GM12878 (cell line): ENCODE measurements around the gene ABHD17A. TPM values are rescaled to one million over a fixed set of nuclear protein-coding genes. Genes with fewer than 3 reads are reported as not detected.

ENCODE experiments used
- ATAC-seq: fragments of 200-7000 bp; cut with Tn5 transposase; 3 replicates; pipeline ENCODE4 v1.9.1; 2020; ENCODE audit warnings: mild to moderate bottlenecking, moderate library complexity
- BruUV-seq: library from RNA; stranded (reverse); fragments of 400-500 nt; replicated peaks from 2 replicates; lab custom pipeline; 2021; lab: Mats Ljungman, UMichigan
- CTCF ChIA-PET: fragments of 300-600 bp; sonication (Branson Sonifier 250); formaldehyde crosslinking; extraction: SDS; loops from one replicate; lab custom pipeline; 2021; ENCODE audit warnings: inconsistent platforms; lab: Yijun Ruan, JAX
- POLR2A ChIA-PET: fragments of 350-600 bp; formaldehyde crosslinking; extraction: SDS; loops from one replicate; lab custom pipeline; 2021; ENCODE audit warnings: inconsistent platforms; lab: Charles Lee
- RAD21 ChIA-PET: fragments of 300-600 bp; sonication (Branson Sonifier 250); formaldehyde crosslinking; loops from one replicate; lab custom pipeline; 2023; ENCODE audit warnings: antibody characterized with exemption; ENCODE audit not compliant: unreplicated experiment; lab: Charles Lee
- SMC1A ChIA-PET: fragments of 300-600 bp; sonication (Branson Sonifier 250); formaldehyde crosslinking; loops from one replicate; lab custom pipeline; 2023; ENCODE audit not compliant: unreplicated experiment, uncharacterized antibody; lab: Charles Lee
- DNase-seq: peaks from one replicate; pipeline ENCODE4 v3.0.0-alpha.2; 2011; ENCODE audit warnings: low read depth, low spot score
- FAIRE-seq: peaks from 3 replicates; lab custom pipeline; 2011; peaks lifted over from hg19 to GRCh38; lab: Jason Lieb, UNC
- H2AFZ ChIP-seq: 2 replicates; pipeline ENCODE4 v1.6.0; 2011; ENCODE audit warnings: low read depth, low read length, control low read depth; ENCODE audit not compliant: control insufficient read depth
- H3K27ac ChIP-seq: 2 replicates; pipeline ENCODE4 v1.5.1; 2011; ENCODE audit warnings: control low read depth; ENCODE audit not compliant: control insufficient read depth, insufficient read depth
- H3K27me3 ChIP-seq, 2 experiments: replicated peaks in 1 of 2; 2 replicates each; pipeline versions ENCODE4 v1.6.0 to v1.6.1; 2011; ENCODE audit warnings: low read length in 1 of 2; ENCODE audit not compliant: control insufficient read depth in 2 of 2, insufficient read depth in 2 of 2
- H3K36me3 ChIP-seq, 2 experiments: 2 replicates each; pipeline ENCODE4 v1.5.1; 2011; ENCODE audit warnings: low read length in 1 of 2; ENCODE audit not compliant: control insufficient read depth in 2 of 2, insufficient read depth in 2 of 2
- H3K4me1 ChIP-seq: 2 replicates; pipeline ENCODE4 v1.6.1; 2011; ENCODE audit warnings: mild to moderate bottlenecking, low read length, moderate library complexity, mixed read lengths; ENCODE audit not compliant: control insufficient read depth, insufficient read depth
- H3K4me2 ChIP-seq: 2 replicates; pipeline ENCODE4 v1.6.0; 2011; ENCODE audit warnings: control low read depth; ENCODE audit not compliant: control insufficient read depth, insufficient read depth
- H3K4me3 ChIP-seq: fragments of 200-600 bp; sonication (generic); 2 replicates; pipeline ENCODE4 v1.5.1; 2016
- H3K79me2 ChIP-seq: 2 replicates; pipeline ENCODE4 v1.6.0; 2011; ENCODE audit warnings: low read length; ENCODE audit not compliant: control insufficient read depth, insufficient read depth
- H3K9ac ChIP-seq: 2 replicates; pipeline ENCODE4 v1.8.0; 2011; ENCODE audit warnings: low read length, control low read depth, mixed read lengths; ENCODE audit not compliant: control insufficient read depth, insufficient read depth
- H3K9me3 ChIP-seq: replicated peaks from 3 replicates; pipeline ENCODE4 v1.5.1; 2011; ENCODE audit warnings: mild to moderate bottlenecking, low read length; ENCODE audit not compliant: control insufficient read depth, insufficient read depth
- H4K20me1 ChIP-seq: 2 replicates; pipeline ENCODE4 v1.6.0; 2011; ENCODE audit not compliant: control insufficient read depth, insufficient read depth
- DPF2 ChIP-seq: fragments of 450-650 bp; IDR thresholded peaks from 2 replicates; pipeline ENCODE4 v1.6.1; 2017; ENCODE audit warnings: mild to moderate bottlenecking
- KAT2A ChIP-seq: conservative IDR thresholded peaks from 2 replicates; pipeline ENCODE4 v1.6.1; 2011; ENCODE audit warnings: low read depth, low read length; ENCODE audit not compliant: control insufficient read depth
- PML ChIP-seq: IDR thresholded peaks from 2 replicates; pipeline ENCODE4 v1.6.1; 2012; ENCODE audit warnings: low read length, inconsistent platforms
- POLR2AphosphoS5 ChIP-seq: IDR thresholded peaks from 2 replicates; pipeline ENCODE4 v1.6.1; 2011; ENCODE audit warnings: mild to moderate bottlenecking, low read length, inconsistent platforms
- TARDBP ChIP-seq: IDR thresholded peaks from 2 replicates; pipeline ENCODE4 v1.6.1; 2016; ENCODE audit warnings: borderline replicate concordance
- ZNF207 ChIP-seq: fragments of 450-650 bp; IDR thresholded peaks from 2 replicates; pipeline ENCODE4 v1.6.1; 2014; ENCODE audit warnings: antibody characterized with exemption, mild to moderate bottlenecking, borderline replicate concordance
- WGBS: methylation state at CpG from one replicate; pipeline ENCODE4 v1.1.6; 2016; ENCODE audit warnings: low lambda C conversion rate; ENCODE audit not compliant: insufficient replicate concordance, insufficient coverage; ENCODE audit errors: missing lambda C conversion rate; 5-methylcytosine and 5-hydroxymethylcytosine counted together
- in situ Hi-C: fragments of 300-500 bp; cut with MboI; formaldehyde crosslinking; loops from 9 replicates; pipeline ENCODE4 v1.14.3; 2018; ENCODE audit warnings: mixed read lengths
- intact Hi-C: fragments of 100-400 bp; cut with micrococcal nuclease; formaldehyde crosslinking; loops from one replicate; pipeline ENCODE4 v1.14.2; 2022; ENCODE audit not compliant: unreplicated experiment
- polyA plus RNA-seq, 11 experiments: library from polyadenylated mRNA; depleted of rRNA in 4 of 11; unstranded in 6 of 11; stranded (reverse) in 5 of 11; fragments of >200 nt; fragmentation: Nextera tagmentation in 4 of 11; fragmentation: Illumina TruSeq in 1 of 11; extraction: Ambion mirVana in 4 of 11; extraction: Trizol in 1 of 11; gene quantifications; 1 replicate in 1 of 11; 2 replicates in 10 of 11; pipeline versions ENCODE4 v1.2.1 to v1.2.3, GENCODE V29; 2011 to 2016; ENCODE audit warnings: inconsistent platforms in 2 of 11, missing spikeins in 2 of 11, low read depth in 1 of 11
- total RNA-seq, 4 experiments: library from RNA; depleted of rRNA in 3 of 4; stranded (reverse); fragments of >200 nt in 3 of 4; fragmentation: Illumina TruSeq in 1 of 4; extraction: Trizol in 1 of 4; gene quantifications; 2 replicates each; pipeline versions ENCODE4 v1.2.1 to v1.2.3, GENCODE V29; 2013 to 2021
- TF ChIP-seq, protein P1 (sequence below): fragments of 150-350 bp; IDR thresholded peaks from 2 replicates; pipeline ENCODE4 v1.6.1; 2016; ENCODE audit warnings: low read depth, low read length

The ABHD17A gene
- total and polyA plus RNA-seq, 10 of the 15 experiments (the other 5 are each of a cell fraction or from before 2014, with no cell fraction given): 0.13 to 126 (median 28.8) TPM; not detected in 1

DNA sequence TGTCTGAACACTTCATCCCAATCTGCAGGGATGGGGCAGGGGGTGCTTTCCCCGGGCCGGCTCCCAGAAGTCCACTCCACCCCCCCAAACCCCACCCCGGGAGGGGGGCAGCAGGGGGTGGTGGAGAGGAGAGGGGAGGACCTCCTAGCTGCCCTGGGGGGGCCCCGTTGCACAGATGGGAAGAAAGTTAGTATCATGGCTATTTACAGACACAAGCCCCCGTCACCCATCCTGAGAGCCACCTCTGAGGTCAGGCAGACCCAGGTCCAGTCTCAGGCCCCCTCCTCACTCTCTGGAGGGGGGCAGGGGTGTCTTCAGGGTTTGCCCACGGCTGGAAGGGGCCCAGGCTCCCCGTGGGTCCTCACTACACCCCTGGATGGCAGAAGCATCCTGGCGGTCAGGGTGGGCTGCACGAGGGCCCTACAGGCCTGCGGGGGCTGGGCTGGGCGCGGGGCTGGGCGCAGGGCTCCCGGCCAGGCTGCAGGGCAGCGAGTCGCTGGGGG, 31.2 kb downstream of the ABHD17A start:
- H3K27ac ChIP-seq: no peak overlapping the region

More for the DNA sequence above, 31.2 kb downstream of the ABHD17A start:
- Histone ChIP-seq H3K9me3 (no peaks in the 10 kb centered on the region), H3K4me1 (peaks cover 23% of the 10 kb centered on the region), H3K9ac (no peak overlapping the region), H3K4me3 (no peak overlapping the region), H3K27me3 (no peaks in the 10 kb centered on the region)
- WGBS: 64% methylated on average over 12 of the region's 16 CpGs
- POLR2A ChIA-PET: interaction anchor here (0.6 kb wide), 2 partner anchors 12 to 94 kb away, joined by 3 read pairs; no protein-coding TSS in a partner anchor
- ATAC-seq: no peak
- intact Hi-C loops: no loop called here
- BruUV-seq: no TSS peak
- TF ChIP-seq ZNF207 (no peak), DPF2 (no peak), TARDBP (no peak), KAT2A (no peak), POLR2AphosphoS5 (no peak), PML (no peak)
- TF ChIP-seq, protein P1, sequence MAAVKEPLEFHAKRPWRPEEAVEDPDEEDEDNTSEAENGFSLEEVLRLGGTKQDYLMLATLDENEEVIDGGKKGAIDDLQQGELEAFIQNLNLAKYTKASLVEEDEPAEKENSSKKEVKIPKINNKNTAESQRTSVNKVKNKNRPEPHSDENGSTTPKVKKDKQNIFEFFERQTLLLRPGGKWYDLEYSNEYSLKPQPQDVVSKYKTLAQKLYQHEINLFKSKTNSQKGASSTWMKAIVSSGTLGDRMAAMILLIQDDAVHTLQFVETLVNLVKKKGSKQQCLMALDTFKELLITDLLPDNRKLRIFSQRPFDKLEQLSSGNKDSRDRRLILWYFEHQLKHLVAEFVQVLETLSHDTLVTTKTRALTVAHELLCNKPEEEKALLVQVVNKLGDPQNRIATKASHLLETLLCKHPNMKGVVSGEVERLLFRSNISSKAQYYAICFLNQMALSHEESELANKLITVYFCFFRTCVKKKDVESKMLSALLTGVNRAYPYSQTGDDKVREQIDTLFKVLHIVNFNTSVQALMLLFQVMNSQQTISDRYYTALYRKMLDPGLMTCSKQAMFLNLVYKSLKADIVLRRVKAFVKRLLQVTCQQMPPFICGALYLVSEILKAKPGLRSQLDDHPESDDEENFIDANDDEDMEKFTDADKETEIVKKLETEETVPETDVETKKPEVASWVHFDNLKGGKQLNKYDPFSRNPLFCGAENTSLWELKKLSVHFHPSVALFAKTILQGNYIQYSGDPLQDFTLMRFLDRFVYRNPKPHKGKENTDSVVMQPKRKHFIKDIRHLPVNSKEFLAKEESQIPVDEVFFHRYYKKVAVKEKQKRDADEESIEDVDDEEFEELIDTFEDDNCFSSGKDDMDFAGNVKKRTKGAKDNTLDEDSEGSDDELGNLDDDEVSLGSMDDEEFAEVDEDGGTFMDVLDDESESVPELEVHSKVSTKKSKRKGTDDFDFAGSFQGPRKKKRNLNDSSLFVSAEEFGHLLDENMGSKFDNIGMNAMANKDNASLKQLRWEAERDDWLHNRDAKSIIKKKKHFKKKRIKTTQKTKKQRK: no peak
- TF ChIP-seq, all 136 proteins: peak for 0
- ChIA-PET SMC1A (no interaction called here), CTCF (no interaction called here), RAD21 (no interaction called here)
- no peak overlapping the region for H3K4me2 ChIP-seq
- FAIRE-seq (no peak), DNase-seq (no peak)
- in situ Hi-C loops: loop anchor here (25.0 kb wide), 1 partner anchor 1508 kb away; the partner anchor contains the start of gene NFIC
- peaks cover 55% of the 10 kb centered on the region for H3K79me2 ChIP-seq
- no peaks in the 10 kb centered on the region for H4K20me1 ChIP-seq
- H2AFZ ChIP-seq: no peak overlapping the region
- peaks cover 0 to 3% of the 10 kb centered on the region in 2 experiments; a peak in 2 of 4 replicates for H3K36me3 ChIP-seq
